Inflammatory macrophage treated with lipopolysaccharide for 4 hours (primary cell): ENCODE results near the gene CKB.
A peak's percentile ranks its signal among the peaks of the same experiment; 100 is the strongest.

ENCODE experiments used
- DNase-seq: peaks from one replicate; pipeline ENCODE4 v3.0.0-alpha.2; 2020

Gene CKB

GRCh38 chr14:103549361-103550311 lies 27.0 kb upstream of the CKB start:
- no peak for DNase-seq

DNA sequence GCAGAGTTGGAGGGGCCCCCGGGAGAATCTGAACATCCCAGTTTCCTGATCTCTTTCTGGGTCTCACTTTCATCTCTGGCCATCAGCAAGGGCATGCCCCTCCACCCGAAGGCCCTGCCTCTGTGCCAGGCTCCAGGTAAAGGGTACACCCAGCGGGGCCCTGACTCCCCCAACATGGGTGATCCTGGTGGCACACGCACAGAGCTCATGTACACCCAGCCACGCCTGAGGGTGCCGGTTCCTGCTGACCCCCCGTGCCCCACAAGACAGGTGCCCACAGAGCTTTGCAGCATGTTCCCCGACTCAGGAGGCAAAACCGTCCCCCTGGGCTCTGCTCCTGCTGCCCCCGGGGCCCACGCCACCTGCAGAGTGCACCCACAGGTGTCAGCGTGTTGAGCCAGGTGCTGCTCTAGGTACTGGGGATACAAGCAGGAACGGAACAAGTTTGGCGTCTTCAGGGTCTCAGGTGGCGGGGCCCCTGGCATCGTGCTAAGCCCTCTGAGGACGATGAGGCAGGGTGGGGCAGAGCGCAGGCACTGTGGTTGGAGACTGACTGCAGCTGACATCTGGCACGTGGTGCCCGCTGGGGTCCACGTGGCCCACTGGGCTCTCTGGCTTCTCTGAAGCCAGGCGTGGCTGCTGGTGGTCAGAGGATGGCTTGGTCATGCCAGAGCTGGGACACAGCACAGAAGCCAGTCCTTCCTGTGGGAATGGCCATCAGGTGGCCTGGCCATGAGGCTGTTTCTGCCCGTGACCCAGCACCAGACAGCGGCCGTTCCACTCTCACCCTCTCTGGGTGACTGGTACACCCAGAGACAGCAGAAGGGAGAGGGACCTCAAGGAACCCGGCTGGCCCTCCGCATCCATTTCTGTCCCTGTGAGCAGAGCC lies 26.1 kb upstream of the CKB start:
- DNase-seq = no peak

- no peak for DNase-seq
These were observed 25.4 kb upstream of the CKB start for GRCh38 chr14:103547941-103548462.

- no peak for DNase-seq
These were observed 24.9 kb upstream of the CKB start for GRCh38 chr14:103547455-103547940.

- peak; percentile 34 for DNase-seq
These were observed 24.2 kb upstream of the CKB start for GRCh38 chr14:103546652-103547454.

DNA sequence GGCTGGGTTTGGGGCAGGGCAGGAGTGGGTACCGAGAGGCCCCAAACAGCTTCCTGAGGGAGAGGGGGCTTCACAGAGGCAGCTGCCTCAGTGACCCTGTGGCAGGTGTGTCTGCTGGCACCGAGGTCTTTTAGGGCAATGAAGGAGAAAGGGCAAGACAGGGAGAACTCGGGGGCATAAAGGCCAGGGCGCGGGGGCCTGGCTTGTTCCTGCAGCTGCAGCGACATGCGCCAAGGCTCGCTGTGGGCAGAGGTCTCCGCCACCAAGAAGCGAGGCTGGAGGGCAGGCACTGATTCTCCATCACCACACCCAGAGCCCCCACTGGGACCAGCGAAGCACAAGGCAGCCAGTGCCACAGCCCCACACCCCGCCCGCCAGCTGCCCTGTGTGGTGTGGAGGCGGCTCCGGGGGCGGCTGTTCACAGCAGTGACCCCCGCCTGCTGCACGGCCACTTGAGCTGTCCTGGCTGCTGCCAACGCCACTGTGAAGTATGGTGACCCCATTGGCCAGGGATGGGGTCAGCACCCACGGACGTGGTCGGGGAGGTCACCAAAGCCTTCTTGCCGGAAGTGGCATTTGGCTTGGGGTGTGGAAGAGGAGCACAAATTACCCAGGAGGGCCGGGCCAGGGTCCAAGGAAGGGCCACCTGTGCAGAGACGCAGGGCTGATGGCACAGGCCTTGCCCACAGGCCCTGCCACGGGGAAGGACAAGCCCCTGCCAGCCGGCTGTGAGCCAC lies 23.5 kb upstream of the CKB start:
- no peak for DNase-seq

DNA sequence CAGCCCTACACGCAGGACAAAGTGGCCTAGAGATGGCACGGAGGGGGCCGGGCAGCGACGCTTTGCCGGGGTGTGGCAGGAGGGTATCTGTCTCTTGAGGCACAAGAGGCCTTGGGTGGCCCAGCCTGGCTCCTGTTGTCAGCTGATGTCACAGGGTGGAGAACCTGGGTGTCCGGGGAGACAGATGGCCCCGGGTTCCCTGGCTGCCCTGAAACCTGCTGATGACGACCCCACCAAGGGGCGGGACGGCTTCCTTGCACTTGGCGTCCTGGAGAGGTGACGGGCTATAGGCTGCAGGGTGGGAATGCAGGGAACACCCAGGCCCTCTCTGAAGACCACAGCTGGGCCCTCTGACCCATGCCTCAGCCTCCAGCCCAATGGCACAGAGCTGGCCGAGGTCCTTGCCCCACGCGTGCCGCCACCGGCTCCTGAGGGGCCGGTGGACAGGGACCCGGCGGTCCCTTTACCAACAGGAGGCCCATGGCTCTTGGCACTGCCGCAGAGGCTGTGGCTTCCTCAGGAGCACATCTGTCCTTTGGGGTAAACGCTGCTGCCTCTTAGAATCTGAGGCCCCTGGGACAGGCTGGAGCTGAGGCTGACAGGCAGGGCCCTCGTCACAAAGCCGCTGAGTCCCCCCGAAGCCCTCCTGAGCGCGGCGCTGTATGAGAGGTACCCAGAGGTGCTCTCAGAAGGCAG lies 22.7 kb upstream of the CKB start:
- no peak for DNase-seq

GRCh38 chr14:103544388-103545218 lies 22.0 kb upstream of the CKB start:
- no peak for DNase-seq

GRCh38 chr14:103543721-103544387 lies 21.2 kb upstream of the CKB start:
- no peak for DNase-seq

- no peak for DNase-seq
These were observed 20.5 kb upstream of the CKB start for GRCh38 chr14:103543140-103543539.

- DNase-seq = no peak
These were observed 20.0 kb upstream of the CKB start for GRCh38 chr14:103542605-103543088.

- no peak for DNase-seq
These were observed 19.3 kb upstream of the CKB start for GRCh38 chr14:103541709-103542604.

DNA sequence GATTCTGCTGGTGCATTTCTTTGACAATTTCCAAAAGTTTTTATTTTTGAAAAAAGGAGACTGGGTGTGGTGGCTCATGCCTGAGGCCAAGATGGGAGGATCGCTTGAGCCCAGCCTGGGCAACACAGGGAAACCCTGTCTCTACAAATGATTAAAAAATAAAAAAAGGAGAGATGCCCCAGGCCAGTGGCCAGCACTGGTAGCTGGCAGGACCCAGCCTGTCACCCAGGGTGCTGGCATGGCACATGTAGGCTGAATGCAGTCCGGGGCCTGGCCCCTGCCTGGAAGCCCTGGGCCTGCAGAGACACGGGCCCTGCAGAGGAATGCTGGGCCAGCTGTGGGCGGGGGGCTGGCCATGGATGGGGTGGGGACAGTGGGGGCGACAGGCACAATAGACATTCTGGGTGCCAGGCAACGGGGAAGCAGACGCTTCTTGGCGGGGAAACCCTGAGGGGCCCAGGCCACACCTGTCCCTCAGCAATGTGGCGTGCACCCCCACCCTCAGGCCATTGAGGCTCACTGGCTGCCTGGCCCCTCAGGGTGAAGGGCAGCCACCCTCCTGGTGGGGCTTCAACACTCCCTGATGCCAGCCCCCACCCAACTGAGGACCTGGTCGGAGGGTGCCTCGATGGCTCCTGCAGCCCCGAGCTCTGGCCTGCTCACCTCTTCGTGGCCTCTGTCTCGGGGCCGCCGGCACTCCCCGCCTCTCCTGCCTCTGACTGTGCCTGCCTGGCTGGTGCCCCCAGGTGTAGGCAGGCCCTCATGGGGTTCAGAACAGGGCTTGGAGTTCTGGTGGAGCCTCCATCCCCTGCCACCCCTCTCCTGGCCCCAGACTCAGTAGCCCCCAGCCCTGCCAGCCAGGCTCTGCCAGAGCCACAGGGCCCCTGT lies 18.4 kb upstream of the CKB start:
- DNase-seq = no peak

DNA sequence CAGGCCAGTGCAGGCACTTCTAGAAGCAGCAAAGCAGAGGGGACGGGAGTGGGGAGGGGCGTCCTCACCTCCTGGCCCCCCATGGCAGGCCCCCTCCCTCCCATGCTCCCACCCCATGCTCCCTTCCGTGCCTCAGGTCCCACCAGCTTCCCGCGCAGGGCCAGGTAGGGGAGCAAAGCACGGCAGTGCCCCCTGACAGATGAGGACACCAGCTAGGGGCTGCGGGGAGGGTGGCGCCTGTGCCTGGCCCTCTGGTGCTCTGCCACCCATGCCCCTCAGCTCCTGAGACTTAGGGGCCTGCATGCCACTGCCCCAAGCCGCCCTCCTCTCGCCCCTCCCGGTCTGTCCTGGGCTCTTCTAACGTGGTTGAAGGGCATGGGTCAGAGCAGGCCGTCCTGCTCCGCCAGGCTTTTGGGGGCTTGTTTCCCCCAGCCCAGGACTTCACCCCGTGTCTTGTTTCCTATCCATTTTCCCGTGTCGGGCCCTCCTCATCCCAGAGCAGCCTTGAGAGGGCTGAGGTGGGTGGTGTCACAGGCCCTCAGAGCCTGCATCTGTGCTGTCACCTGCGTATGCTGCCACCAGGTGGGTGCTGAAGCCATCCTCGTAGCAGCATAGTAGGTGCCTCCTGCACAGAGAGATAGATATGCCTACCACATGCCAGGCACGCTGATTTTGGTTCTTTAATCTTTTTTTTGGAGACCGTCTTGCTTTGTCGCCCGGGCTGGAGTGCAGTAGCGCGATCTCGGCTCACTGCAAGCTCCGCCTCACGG lies 16.6 kb upstream of the CKB start:
- DNase-seq = no peak

DNA sequence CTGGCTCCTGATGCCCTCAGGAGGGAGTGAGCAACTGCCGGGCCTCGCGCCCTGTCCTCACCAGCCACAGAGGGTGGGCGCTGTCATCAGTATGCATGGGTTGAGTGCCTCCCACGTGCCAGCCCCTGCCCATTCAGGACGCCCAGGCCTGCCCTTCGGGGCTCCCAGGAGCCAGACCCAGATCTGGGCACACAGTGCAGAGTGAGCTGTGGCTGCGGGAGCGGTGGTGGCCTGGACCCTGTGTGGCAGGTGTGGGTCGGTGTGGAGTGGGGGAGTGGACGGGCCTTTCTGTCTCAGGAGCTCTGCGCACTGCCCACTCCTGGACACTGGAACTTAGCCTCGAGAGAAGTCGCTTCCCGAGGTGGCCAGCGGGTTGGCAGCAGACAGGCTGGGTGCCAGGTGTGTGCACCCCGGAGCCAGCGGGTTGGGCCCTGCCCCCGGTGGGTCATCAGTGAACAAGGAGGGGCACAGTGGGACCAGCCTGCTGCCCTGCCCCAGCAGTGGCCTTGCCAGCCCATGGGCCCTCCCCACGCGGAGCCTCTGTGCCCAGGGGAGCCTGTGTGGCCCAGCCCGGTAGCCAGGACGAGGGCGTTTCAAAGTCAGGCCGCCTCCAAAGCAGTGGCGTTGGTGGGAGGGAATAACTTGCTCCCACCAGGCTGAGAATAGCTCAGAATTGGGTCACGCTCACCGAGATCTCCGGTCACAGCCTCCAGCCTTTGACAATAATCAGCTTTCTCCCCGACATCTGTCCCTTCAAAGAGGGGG lies 15.8 kb upstream of the CKB start:
- no peak for DNase-seq
